Calu3 (cell line): ENCODE results near the gene ZNF664. TPM values are rescaled to one million over a fixed set of nuclear protein-coding genes. Genes with fewer than 3 reads are reported as not detected.

ENCODE experiments used
- BruUV-seq: library from RNA; stranded (reverse); fragments of 400-500 nt; replicated peaks from 2 replicates; lab custom pipeline; 2021; lab: Mats Ljungman, UMichigan
- CTCF ChIA-PET: fragments of 300-600 bp; sonication (Branson Sonifier 250); formaldehyde crosslinking; loops from one replicate; lab custom pipeline; 2022; ENCODE audit warnings: antibody characterized with exemption; lab: Charles Lee
- DNase-seq: peaks from one replicate; pipeline ENCODE4 v3.0.0; 2022
- H3K27ac Mint-ChIP-seq: one replicate; pipeline ENCODE4 v1.8.0; 2022; ENCODE audit warnings: mixed read lengths; ENCODE audit not compliant: unreplicated experiment
- H3K27me3 Mint-ChIP-seq: one replicate; pipeline ENCODE4 v1.8.0; 2022; ENCODE audit warnings: mixed read lengths; ENCODE audit not compliant: unreplicated experiment
- H3K36me3 Mint-ChIP-seq: one replicate; pipeline ENCODE4 v1.8.0; 2022; ENCODE audit warnings: mild to moderate bottlenecking, moderate library complexity, mixed read lengths; ENCODE audit not compliant: insufficient read depth, unreplicated experiment
- H3K4me1 Mint-ChIP-seq: one replicate; pipeline ENCODE4 v1.8.0; 2022; ENCODE audit warnings: mild to moderate bottlenecking, low read depth, mixed read lengths; ENCODE audit not compliant: unreplicated experiment
- H3K4me3 Mint-ChIP-seq: one replicate; pipeline ENCODE4 v1.8.0; 2022; ENCODE audit warnings: mild to moderate bottlenecking, low read depth, moderate library complexity, mixed read lengths; ENCODE audit not compliant: unreplicated experiment
- H3K9me3 Mint-ChIP-seq: one replicate; pipeline ENCODE4 v1.8.0; 2022; ENCODE audit warnings: low read depth, mixed read lengths; ENCODE audit not compliant: unreplicated experiment
- intact Hi-C: fragments of 100-400 bp; cut with micrococcal nuclease; formaldehyde crosslinking; loops from one replicate; pipeline ENCODE4 v1.10.0; 2022; ENCODE audit not compliant: unreplicated experiment
- total RNA-seq: library from RNA; stranded (reverse); gene quantifications from 2 replicates; pipeline ENCODE4 v1.2.3, GENCODE V29; 2022
- TF ChIP-seq, protein P1 (sequence below): fragments of 200-600 bp; IDR thresholded peaks from one replicate; pipeline ENCODE4 v1.8.0; 2022; ENCODE audit warnings: antibody characterized with exemption; ENCODE audit not compliant: unreplicated experiment

The ZNF664 gene
- total RNA-seq, 1 experiment from 2014 or later = 130 TPM

DNA sequence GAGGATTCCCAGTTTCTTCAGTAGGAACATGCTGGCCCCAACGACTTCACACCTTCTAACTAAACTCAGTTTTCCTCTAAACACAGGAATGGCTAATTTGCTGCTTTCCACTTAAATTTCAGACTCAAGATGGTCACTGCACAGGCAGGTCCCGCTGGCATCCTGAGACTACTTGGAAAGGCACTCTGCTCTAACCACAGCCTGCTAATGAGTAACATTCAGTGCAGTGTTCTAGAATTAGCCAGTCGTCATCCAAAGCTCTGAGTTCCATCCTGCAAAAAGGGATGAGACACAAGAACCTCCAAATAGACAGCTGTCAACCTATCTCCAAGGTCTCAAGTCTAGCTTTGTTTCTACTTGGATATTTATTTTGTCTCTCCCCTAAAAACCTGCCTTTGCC is 6.4 kb upstream of the ZNF664 start:
- H3K4me3 Mint-ChIP-seq = no peak overlapping the region
- no peak for DNase-seq
- intact Hi-C loops = no loop called here
- no peak overlapping the region for H3K27ac Mint-ChIP-seq
- TF ChIP-seq, protein P1, sequence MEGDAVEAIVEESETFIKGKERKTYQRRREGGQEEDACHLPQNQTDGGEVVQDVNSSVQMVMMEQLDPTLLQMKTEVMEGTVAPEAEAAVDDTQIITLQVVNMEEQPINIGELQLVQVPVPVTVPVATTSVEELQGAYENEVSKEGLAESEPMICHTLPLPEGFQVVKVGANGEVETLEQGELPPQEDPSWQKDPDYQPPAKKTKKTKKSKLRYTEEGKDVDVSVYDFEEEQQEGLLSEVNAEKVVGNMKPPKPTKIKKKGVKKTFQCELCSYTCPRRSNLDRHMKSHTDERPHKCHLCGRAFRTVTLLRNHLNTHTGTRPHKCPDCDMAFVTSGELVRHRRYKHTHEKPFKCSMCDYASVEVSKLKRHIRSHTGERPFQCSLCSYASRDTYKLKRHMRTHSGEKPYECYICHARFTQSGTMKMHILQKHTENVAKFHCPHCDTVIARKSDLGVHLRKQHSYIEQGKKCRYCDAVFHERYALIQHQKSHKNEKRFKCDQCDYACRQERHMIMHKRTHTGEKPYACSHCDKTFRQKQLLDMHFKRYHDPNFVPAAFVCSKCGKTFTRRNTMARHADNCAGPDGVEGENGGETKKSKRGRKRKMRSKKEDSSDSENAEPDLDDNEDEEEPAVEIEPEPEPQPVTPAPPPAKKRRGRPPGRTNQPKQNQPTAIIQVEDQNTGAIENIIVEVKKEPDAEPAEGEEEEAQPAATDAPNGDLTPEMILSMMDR = no peak
- BruUV-seq = no TSS peak
- H3K36me3 Mint-ChIP-seq = peaks cover 5% of the 10 kb centered on the region
- H3K4me1 Mint-ChIP-seq = peaks cover 13% of the 10 kb centered on the region
- no peaks in the 10 kb centered on the region for H3K9me3 Mint-ChIP-seq
- H3K27me3 Mint-ChIP-seq = no peaks in the 10 kb centered on the region
- CTCF ChIA-PET = no interaction called here

DNA sequence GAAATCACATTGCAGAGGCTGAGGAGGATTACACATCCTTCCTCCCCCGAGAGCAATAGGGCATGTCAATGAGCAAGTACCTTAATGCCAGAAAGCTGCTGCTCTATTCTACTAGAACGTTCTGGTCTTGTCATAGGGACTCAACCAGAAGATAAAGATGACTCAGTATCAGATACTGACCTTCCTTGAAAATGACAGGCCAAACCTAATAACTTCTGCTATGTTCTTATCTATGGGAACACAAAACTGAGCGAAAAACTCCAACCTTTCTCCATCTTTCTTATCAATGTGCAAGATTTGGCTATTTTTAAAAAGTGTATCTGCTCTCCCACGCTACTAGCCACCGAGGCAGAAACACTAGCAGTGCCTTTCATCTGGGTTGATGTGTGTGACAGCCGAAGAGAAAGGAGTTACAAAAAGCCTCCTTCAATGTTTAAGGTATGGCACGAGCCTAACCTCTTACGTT is 5.9 kb upstream of the ZNF664 start:
- no peaks in the 10 kb centered on the region for H3K27me3 Mint-ChIP-seq
- DNase-seq = no peak
- CTCF ChIA-PET = no interaction called here
- H3K4me3 Mint-ChIP-seq = no peak overlapping the region
- BruUV-seq = no TSS peak
- peaks cover 10% of the 10 kb centered on the region for H3K36me3 Mint-ChIP-seq
- peaks cover 13% of the 10 kb centered on the region for H3K4me1 Mint-ChIP-seq
- TF ChIP-seq, protein P1 = no peak
- H3K9me3 Mint-ChIP-seq = no peaks in the 10 kb centered on the region
- no peak overlapping the region for H3K27ac Mint-ChIP-seq
- intact Hi-C loops = no loop called here

DNA sequence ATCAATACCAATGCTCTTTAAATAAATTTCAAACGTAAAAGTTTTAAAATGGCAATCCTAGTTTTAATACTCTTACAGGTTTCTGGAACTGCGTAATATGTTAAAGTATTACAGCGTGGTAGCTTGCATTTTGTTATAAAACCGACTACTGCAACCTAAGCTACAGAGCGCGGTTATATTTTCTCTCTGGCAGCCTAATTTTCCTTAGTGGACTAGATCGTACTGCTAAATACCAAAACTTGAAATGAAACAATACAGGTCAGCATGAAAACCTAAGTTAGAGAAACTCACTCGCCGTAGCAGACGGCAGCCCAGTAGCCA is 1.6 kb upstream of the ZNF664 start:
- Mint-ChIP-seq H3K27ac (peak overlapping the region; percentile 43), H3K9me3 (no peaks in the 10 kb centered on the region), H3K36me3 (peaks cover 47% of the 10 kb centered on the region), H3K4me3 (peak overlapping the region; percentile 80), H3K27me3 (no peaks in the 10 kb centered on the region), H3K4me1 (peaks cover 31% of the 10 kb centered on the region)
- TF ChIP-seq, protein P1 = no peak
- DNase-seq = no peak
- TSS peak; percentile 60 for BruUV-seq
- intact Hi-C loops = no loop called here
- CTCF ChIA-PET = interaction anchor here (1.0 to 1.5 kb wide), 2 partner anchors 16 to 19 kb away, joined by 3 to 4 read pairs; no protein-coding TSS in a partner anchor

DNA sequence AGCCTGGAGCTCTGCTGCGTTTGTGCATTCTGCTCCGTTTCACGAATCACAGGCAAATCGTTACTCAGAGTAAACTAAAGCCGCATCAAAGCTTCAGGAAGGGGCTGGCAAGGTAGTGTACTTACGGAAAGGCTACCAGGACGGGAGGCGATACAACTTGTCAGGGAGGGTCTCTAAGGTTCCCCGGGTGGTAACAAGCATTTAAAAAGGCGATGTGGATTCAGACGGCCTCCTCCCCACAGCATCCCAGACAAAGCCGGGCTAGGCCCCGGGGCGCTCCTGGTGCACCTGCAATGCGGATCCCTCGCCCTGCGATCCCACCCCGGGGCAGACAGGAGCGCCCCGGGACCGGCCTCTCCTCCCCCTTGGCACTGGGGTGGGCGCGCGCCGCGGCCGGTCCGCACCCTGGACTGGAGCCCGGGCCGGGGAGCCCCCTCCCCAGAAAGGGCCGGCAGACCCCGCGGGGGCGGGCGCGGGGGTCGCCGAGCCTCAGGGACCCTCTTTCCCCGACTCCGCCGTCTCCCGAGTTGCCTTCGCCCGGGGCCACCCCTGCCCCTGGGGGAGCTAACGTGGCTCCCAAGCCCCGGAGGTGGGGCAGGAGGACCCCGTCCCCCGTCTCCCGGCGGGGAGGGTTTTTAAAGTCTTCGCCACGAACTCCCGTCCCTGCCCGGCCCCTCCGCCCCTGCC is 1.1 kb upstream of the ZNF664 start:
- intact Hi-C loops = no loop called here
- Mint-ChIP-seq H3K9me3 (no peaks in the 10 kb centered on the region), H3K4me3 (peak overlapping the region; percentile 80), H3K27ac (peak overlapping the region; percentile 43), H3K4me1 (peaks cover 31% of the 10 kb centered on the region), H3K36me3 (peaks cover 52% of the 10 kb centered on the region), H3K27me3 (no peaks in the 10 kb centered on the region)
- TF ChIP-seq, protein P1 = no peak
- CTCF ChIA-PET = interaction anchor here (1.0 to 1.5 kb wide), 2 partner anchors 15 to 19 kb away, joined by 3 to 4 read pairs; no protein-coding TSS in a partner anchor
- no TSS peak for BruUV-seq
- peak; percentile 58 for DNase-seq
